Upper lobe of right lung (tissue), 1 donor: ENCODE results near the gene KDM4C. TPM values are rescaled to one million over a fixed set of nuclear protein-coding genes. Genes with fewer than 3 reads are reported as not detected.
"Not testable (repeated sequence)": the region's sequence is repeated elsewhere in the genome, so short reads cannot be mapped to it uniquely, and the experiment has no call there.

Experiments used
- ATAC-seq: fragments of 200-7000 bp; cut with Tn5 transposase; one replicate; pipeline ENCODE4 v1.9.1; 2020; ENCODE audit warnings: mild to moderate bottlenecking, moderate library complexity
- DNase-seq: peaks from one replicate; pipeline ENCODE4 v3.0.0-alpha.2; 2020
- H3K27ac ChIP-seq: fragments of 200-600 bp; one replicate; pipeline ENCODE4 v1.8.0; 2022
- H3K27me3 ChIP-seq: fragments of 200-600 bp; one replicate; pipeline ENCODE4 v1.8.0; 2022; ENCODE audit warnings: mild to moderate bottlenecking
- H3K36me3 ChIP-seq: fragments of 200-600 bp; one replicate; pipeline ENCODE4 v1.8.0; 2022
- H3K4me1 ChIP-seq: fragments of 200-600 bp; one replicate; pipeline ENCODE4 v1.8.0; 2022
- H3K4me3 ChIP-seq: fragments of 200-600 bp; one replicate; pipeline ENCODE4 v1.8.0; 2022; ENCODE audit warnings: mild to moderate bottlenecking
- H3K9me3 ChIP-seq: fragments of 200-600 bp; one replicate; pipeline ENCODE4 v1.8.0; 2022
- CTCF ChIP-seq: fragments of 200-600 bp; IDR thresholded peaks from one replicate; pipeline ENCODE4 v1.8.0; 2022; ENCODE audit warnings: antibody characterized with exemption
- intact Hi-C: fragments of 100-400 bp; cut with DNase I; formaldehyde crosslinking; loops from one replicate; pipeline ENCODE4 v1.11.0; 2022
- total RNA-seq: library from RNA; stranded (reverse); fragmentation: NEBNext Ultra II Directional; extraction: Animal tissue kit (Norgen Biotek cat#: 25700); gene quantifications from one replicate; pipeline ENCODE4 v1.2.1, GENCODE V29; 2021
- donor health status: DM: no; HTN: yes; CAD: no; lungs with severe emphysema.

The KDM4C gene
- total RNA-seq, 1 donor from 2014 or later = 37.2 TPM

DNA sequence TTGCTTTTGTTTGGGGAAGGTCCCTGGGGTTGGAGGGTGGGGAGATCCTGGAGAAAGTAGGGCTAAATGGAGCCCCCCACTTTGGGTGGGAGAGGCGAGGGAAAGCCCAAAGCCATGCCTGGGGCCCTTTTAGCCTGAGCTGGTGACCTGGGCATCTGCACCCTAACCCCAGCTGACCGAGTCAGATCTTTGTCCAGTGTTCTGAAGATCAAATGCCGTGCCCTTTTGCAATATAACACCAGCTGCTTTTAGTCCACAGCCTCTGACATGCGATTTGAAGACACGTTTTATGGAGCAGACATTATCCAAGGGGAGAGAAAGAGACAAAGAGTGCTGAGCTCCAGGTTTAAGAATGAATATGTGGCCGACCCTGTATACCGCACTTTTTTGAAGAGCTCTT is 416.5 kb downstream of the KDM4C start:
- no peak for DNase-seq
- H3K4me1 ChIP-seq = no peaks in the 10 kb centered on the region
- no peaks in the 10 kb centered on the region for H3K27me3 ChIP-seq
- no peak for ATAC-seq
- H3K9me3 ChIP-seq = no peaks in the 10 kb centered on the region
- no peak for TF ChIP-seq CTCF
- intact Hi-C loops = no loop called here
- peaks cover 41% of the 10 kb centered on the region for H3K36me3 ChIP-seq
- H3K27ac ChIP-seq = no peak overlapping the region
- no peak overlapping the region for H3K4me3 ChIP-seq

GRCh38 chr9:7174884-7175283 is 417.1 kb downstream of the KDM4C start:
- Histone ChIP-seq H3K4me3 (no peak overlapping the region), H3K36me3 (peaks cover 37% of the 10 kb centered on the region), H3K4me1 (no peaks in the 10 kb centered on the region), H3K27ac (no peak overlapping the region), H3K9me3 (no peaks in the 10 kb centered on the region), H3K27me3 (no peaks in the 10 kb centered on the region)
- TF ChIP-seq CTCF = no peak
- ATAC-seq (no peak), DNase-seq (no peak)
- intact Hi-C loops = no loop called here

GRCh38 chr9:7176561-7176960 is 418.8 kb downstream of the KDM4C start:
- TF ChIP-seq CTCF = no peak
- no peak overlapping the region for H3K4me3 ChIP-seq
- peaks cover 23% of the 10 kb centered on the region for H3K36me3 ChIP-seq
- no peaks in the 10 kb centered on the region for H3K9me3 ChIP-seq
- H3K4me1 ChIP-seq = no peaks in the 10 kb centered on the region
- no peaks in the 10 kb centered on the region for H3K27me3 ChIP-seq
- ATAC-seq = no peak
- no peak for DNase-seq
- no peak overlapping the region for H3K27ac ChIP-seq
- intact Hi-C loops = no loop called here

DNA sequence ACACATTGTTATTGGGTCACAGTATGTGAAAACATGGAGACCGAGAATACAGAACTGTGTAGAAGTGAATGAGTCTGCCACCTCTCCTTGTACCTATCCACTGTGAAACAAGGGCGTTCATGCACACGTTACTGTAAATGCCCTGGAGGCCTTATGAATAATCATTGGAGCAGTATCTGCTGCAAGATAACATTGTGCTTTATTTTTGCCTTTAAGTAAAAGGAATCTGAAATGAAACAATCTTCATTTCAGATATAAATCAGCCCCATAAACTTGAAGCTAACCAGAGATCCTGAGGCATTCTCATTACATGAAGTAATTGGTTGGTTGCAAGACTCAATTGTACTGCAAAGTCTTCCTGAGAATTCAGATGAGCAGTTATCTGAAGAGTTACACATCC is 419.6 kb downstream of the KDM4C start:
- intact Hi-C loops = no loop called here
- Histone ChIP-seq H3K4me3 (no peak overlapping the region), H3K27me3 (no peaks in the 10 kb centered on the region), H3K4me1 (no peaks in the 10 kb centered on the region), H3K36me3 (peaks cover 18% of the 10 kb centered on the region), H3K9me3 (no peaks in the 10 kb centered on the region), H3K27ac (no peak overlapping the region)
- TF ChIP-seq CTCF = no peak
- ATAC-seq (no peak), DNase-seq (no peak)

GRCh38 chr9:7178729-7179128 is 421.0 kb downstream of the KDM4C start:
- peaks cover 18% of the 10 kb centered on the region for H3K36me3 ChIP-seq
- ATAC-seq (peak; percentile 45), DNase-seq (no peak)
- no peak for TF ChIP-seq CTCF
- no peaks in the 10 kb centered on the region for H3K4me1 ChIP-seq
- H3K4me3 ChIP-seq = no peak overlapping the region
- no peaks in the 10 kb centered on the region for H3K27me3 ChIP-seq
- intact Hi-C loops = no loop called here
- no peaks in the 10 kb centered on the region for H3K9me3 ChIP-seq
- H3K27ac ChIP-seq = no peak overlapping the region

DNA sequence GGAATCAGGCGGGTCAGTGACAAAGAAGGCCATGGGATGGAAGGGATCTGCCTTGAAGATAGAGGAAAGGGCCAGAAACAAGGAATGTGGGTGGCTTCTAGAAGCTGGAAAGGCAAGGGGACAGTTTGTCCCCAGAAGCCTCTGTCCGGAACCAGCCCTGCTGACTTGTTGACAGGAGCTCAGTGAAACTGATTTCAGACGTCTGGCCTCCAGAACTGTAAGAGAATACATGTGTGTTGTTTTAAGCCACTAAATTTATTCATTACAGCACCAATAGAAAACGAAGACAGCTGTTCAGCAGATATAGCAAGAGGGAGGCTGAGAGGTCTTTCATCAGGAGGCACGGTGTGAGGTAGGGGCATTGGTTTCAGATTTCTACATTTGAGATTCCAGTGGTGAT is 422.5 kb downstream of the KDM4C start:
- Histone ChIP-seq H3K36me3 (peaks cover 12% of the 10 kb centered on the region), H3K9me3 (no peaks in the 10 kb centered on the region), H3K27ac (no peak overlapping the region), H3K4me3 (no peak overlapping the region), H3K4me1 (no peaks in the 10 kb centered on the region), H3K27me3 (no peaks in the 10 kb centered on the region)
- ATAC-seq (no peak), DNase-seq (no peak)
- intact Hi-C loops = no loop called here
- no peak for TF ChIP-seq CTCF

DNA sequence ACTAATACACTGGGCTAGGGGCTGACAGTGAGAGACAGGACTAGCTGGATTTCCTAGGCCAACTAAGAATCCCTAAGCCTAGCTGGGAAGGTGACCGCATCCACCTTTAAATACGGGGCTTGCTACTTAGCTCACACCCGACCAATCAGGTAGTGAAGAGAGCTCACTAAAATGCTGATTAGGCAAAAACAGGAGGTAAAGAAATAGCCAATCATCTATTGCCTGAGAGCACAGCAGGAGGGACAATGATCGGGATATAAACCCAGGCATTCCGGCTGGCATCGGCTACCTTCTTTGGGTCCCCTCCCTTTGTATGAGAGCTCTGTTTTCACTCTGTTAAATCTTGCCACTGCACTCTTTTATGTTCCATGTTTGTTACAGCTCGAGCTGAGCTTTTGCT is 425.4 kb downstream of the KDM4C start:
- H3K27me3 ChIP-seq, H3K27ac ChIP-seq, intact Hi-C loops, H3K9me3 ChIP-seq, H3K4me1 ChIP-seq, ATAC-seq, H3K4me3 ChIP-seq, H3K36me3 ChIP-seq, DNase-seq: not testable (repeated sequence)
